H1 (cell line): ENCODE data around the gene THAP11. TPM values are rescaled to one million over a fixed set of nuclear protein-coding genes. Genes with fewer than 3 reads are reported as not detected.

Source experiments
- CHD1 ChIP-seq: IDR thresholded peaks from 2 replicates; pipeline ENCODE4 v1.6.1; 2012; ENCODE audit warnings: low read depth, low read length, improper control_type of control experiment
- CHD2 ChIP-seq: IDR thresholded peaks from 2 replicates; pipeline ENCODE4 v1.6.1; 2012; ENCODE audit warnings: low read length, improper control_type of control experiment
- MAFK ChIP-seq: IDR thresholded peaks from 2 replicates; pipeline ENCODE4 v1.6.1; 2012; ENCODE audit warnings: low read depth, mild to moderate bottlenecking, improper control_type of control experiment, low read length
- POLR2A ChIP-seq, 2 experiments: IDR thresholded peaks; 1 replicate in 1 of 2; 2 replicates in 1 of 2; pipeline ENCODE4 v1.6.1; 2011; ENCODE audit warnings: low read depth in 2 of 2, low read length in 2 of 2, mild to moderate bottlenecking in 2 of 2; ENCODE audit errors: control extremely low read depth in 1 of 2
- RXRA ChIP-seq: IDR thresholded peaks from 2 replicates; pipeline ENCODE4 v1.6.1; 2011; ENCODE audit warnings: low read depth, mild to moderate bottlenecking, low read length, moderate library complexity; ENCODE audit not compliant: insufficient read depth
- SRF ChIP-seq: IDR thresholded peaks from 2 replicates; pipeline ENCODE4 v1.6.1; 2011; ENCODE audit warnings: mild to moderate bottlenecking, low read depth, low read length, moderate library complexity
- SUZ12 ChIP-seq: fragments of 200-600 bp; sonication (generic); IDR thresholded peaks from 2 replicates; pipeline ENCODE4 v1.6.1; 2012; ENCODE audit warnings: mild to moderate bottlenecking, inconsistent platforms, low read length, moderate library complexity, mixed read lengths
- TAF7 ChIP-seq: optimal IDR thresholded peaks from 2 replicates; pipeline ENCODE3; 2011; ENCODE audit warnings: low read depth, mild to moderate bottlenecking, inconsistent platforms, low read length, moderate library complexity, borderline replicate concordance
- TBP ChIP-seq: IDR thresholded peaks from 2 replicates; pipeline ENCODE4 v1.6.1; 2011; ENCODE audit warnings: low read depth, low read length, improper control_type of control experiment
- polyA plus RNA-seq, 7 experiments: library from polyadenylated mRNA; depleted of rRNA in 3 of 7; stranded (reverse) in 5 of 7; unstranded in 2 of 7; fragments of >200 nt in 5 of 7; fragments of 200-250 nt in 2 of 7; gene quantifications; 1 replicate in 5 of 7; 2 replicates in 1 of 7; 4 replicates in 1 of 7; pipeline versions ENCODE4 v1.2.1 to v1.2.3, GENCODE V29; 2011 to 2013; ENCODE audit warnings: missing spikeins in 2 of 7, mixed read lengths in 2 of 7
- total RNA-seq: library from RNA; stranded (reverse); fragmentation: NEBNext Ultra II Directional; extraction: Animal tissue kit (Norgen Biotek cat#: 25700); gene quantifications from 2 replicates; pipeline ENCODE4 v1.2.1, GENCODE V29; 2021
- TF ChIP-seq, protein P1 (sequence below): fragments of 300-600 bp; sonication (generic); IDR thresholded peaks from 2 replicates; pipeline ENCODE4 v1.7.1; 2012; ENCODE audit warnings: low read length, moderate library complexity, mild to moderate bottlenecking, inconsistent platforms; ENCODE audit not compliant: insufficient replicate concordance

Gene THAP11
- total and polyA plus RNA-seq, 2 of the 8 experiments (the other 6 are each of a cell fraction or from before 2014, with no cell fraction given): 50.8 to 54.8 TPM

DNA sequence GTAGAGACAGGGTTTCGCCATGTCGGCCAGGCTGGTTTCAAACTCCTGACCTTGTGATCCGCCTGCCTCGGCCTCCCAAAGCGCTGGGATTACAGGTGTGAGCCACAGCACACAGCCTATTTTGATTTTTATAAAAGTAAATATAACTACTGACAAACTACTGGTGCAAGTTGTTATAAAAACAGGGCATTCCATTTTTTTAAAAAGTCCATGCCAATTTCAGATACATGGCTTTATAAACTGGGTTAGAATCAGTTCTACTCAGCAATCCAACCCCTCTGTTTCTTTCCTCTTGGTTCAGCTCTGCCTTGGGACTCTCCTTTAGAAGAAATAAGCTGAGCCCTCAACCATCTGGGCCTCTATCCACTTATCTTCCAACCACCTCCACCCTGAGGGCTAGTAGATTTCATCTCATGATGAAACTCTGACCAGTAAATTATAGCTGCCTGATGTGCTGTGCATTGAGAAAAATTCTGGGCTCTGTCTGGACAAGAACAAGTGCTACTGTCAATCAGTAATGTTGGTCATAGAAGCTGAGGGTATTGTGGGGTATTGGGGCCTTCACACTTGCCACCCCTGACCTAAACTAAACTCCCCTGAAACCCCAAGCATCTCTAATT lies 45.9 kb upstream of the THAP11 start (continued):
- TF ChIP-seq, protein P1, sequence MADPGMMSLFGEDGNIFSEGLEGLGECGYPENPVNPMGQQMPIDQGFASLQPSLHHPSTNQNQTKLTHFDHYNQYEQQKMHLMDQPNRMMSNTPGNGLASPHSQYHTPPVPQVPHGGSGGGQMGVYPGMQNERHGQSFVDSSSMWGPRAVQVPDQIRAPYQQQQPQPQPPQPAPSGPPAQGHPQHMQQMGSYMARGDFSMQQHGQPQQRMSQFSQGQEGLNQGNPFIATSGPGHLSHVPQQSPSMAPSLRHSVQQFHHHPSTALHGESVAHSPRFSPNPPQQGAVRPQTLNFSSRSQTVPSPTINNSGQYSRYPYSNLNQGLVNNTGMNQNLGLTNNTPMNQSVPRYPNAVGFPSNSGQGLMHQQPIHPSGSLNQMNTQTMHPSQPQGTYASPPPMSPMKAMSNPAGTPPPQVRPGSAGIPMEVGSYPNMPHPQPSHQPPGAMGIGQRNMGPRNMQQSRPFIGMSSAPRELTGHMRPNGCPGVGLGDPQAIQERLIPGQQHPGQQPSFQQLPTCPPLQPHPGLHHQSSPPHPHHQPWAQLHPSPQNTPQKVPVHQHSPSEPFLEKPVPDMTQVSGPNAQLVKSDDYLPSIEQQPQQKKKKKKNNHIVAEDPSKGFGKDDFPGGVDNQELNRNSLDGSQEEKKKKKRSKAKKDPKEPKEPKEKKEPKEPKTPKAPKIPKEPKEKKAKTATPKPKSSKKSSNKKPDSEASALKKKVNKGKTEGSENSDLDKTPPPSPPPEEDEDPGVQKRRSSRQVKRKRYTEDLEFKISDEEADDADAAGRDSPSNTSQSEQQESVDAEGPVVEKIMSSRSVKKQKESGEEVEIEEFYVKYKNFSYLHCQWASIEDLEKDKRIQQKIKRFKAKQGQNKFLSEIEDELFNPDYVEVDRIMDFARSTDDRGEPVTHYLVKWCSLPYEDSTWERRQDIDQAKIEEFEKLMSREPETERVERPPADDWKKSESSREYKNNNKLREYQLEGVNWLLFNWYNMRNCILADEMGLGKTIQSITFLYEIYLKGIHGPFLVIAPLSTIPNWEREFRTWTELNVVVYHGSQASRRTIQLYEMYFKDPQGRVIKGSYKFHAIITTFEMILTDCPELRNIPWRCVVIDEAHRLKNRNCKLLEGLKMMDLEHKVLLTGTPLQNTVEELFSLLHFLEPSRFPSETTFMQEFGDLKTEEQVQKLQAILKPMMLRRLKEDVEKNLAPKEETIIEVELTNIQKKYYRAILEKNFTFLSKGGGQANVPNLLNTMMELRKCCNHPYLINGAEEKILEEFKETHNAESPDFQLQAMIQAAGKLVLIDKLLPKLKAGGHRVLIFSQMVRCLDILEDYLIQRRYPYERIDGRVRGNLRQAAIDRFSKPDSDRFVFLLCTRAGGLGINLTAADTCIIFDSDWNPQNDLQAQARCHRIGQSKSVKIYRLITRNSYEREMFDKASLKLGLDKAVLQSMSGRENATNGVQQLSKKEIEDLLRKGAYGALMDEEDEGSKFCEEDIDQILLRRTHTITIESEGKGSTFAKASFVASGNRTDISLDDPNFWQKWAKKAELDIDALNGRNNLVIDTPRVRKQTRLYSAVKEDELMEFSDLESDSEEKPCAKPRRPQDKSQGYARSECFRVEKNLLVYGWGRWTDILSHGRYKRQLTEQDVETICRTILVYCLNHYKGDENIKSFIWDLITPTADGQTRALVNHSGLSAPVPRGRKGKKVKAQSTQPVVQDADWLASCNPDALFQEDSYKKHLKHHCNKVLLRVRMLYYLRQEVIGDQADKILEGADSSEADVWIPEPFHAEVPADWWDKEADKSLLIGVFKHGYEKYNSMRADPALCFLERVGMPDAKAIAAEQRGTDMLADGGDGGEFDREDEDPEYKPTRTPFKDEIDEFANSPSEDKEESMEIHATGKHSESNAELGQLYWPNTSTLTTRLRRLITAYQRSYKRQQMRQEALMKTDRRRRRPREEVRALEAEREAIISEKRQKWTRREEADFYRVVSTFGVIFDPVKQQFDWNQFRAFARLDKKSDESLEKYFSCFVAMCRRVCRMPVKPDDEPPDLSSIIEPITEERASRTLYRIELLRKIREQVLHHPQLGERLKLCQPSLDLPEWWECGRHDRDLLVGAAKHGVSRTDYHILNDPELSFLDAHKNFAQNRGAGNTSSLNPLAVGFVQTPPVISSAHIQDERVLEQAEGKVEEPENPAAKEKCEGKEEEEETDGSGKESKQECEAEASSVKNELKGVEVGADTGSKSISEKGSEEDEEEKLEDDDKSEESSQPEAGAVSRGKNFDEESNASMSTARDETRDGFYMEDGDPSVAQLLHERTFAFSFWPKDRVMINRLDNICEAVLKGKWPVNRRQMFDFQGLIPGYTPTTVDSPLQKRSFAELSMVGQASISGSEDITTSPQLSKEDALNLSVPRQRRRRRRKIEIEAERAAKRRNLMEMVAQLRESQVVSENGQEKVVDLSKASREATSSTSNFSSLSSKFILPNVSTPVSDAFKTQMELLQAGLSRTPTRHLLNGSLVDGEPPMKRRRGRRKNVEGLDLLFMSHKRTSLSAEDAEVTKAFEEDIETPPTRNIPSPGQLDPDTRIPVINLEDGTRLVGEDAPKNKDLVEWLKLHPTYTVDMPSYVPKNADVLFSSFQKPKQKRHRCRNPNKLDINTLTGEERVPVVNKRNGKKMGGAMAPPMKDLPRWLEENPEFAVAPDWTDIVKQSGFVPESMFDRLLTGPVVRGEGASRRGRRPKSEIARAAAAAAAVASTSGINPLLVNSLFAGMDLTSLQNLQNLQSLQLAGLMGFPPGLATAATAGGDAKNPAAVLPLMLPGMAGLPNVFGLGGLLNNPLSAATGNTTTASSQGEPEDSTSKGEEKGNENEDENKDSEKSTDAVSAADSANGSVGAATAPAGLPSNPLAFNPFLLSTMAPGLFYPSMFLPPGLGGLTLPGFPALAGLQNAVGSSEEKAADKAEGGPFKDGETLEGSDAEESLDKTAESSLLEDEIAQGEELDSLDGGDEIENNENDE: no peak
- TF ChIP-seq CHD1 (no peak), SRF (no peak), SUZ12 (no peak), TBP (no peak), RXRA (no peak), MAFK (no peak), TAF7 (no peak), POLR2A (IDR thresholded peaks at IDR 0.05; ENCODE audit: control extremely low read depth in 1 of 2, low read depth in 2 of 2, low read length in 2 of 2) (no peak), CHD2 (no peak)
- TF ChIP-seq, all 59 proteins: peak for 0
